HUES64 (cell line): ENCODE data around the gene TRHDE.

Experiments used
- H3K27ac ChIP-seq: 2 replicates; pipeline ENCODE4 v1.7.0; 2013; ENCODE audit warnings: low read depth, low read length, inconsistent platforms
- H3K27me3 ChIP-seq: 2 replicates; pipeline ENCODE4 v1.6.1; 2013; ENCODE audit warnings: mild to moderate bottlenecking, low read length; ENCODE audit not compliant: insufficient read depth
- H3K36me3 ChIP-seq: 2 replicates; pipeline ENCODE4 v1.6.1; 2013; ENCODE audit warnings: mild to moderate bottlenecking, low read length; ENCODE audit not compliant: insufficient read depth
- H3K4me1 ChIP-seq: 2 replicates; pipeline ENCODE4 v1.6.1; 2013; ENCODE audit warnings: mild to moderate bottlenecking, low read length, moderate library complexity; ENCODE audit not compliant: insufficient read depth
- H3K4me3 ChIP-seq: 2 replicates; pipeline ENCODE4 v1.5.1; 2013; ENCODE audit warnings: mild to moderate bottlenecking, low read length, moderate library complexity
- H3K9ac ChIP-seq: 2 replicates; pipeline ENCODE4 v1.6.1; 2013; ENCODE audit warnings: mild to moderate bottlenecking, low read depth, low read length
- H3K9me3 ChIP-seq: 2 replicates; pipeline ENCODE4 v1.6.1; 2013; ENCODE audit warnings: low read depth, low read length; ENCODE audit not compliant: insufficient read depth
- WGBS: fragments of 150-250, 120-280 bp; methylation state at CpG from one replicate; pipeline ENCODE4 v1.1.7; 2013; ENCODE audit warnings: missing lambda C conversion rate; 5-methylcytosine and 5-hydroxymethylcytosine counted together

The TRHDE gene

DNA sequence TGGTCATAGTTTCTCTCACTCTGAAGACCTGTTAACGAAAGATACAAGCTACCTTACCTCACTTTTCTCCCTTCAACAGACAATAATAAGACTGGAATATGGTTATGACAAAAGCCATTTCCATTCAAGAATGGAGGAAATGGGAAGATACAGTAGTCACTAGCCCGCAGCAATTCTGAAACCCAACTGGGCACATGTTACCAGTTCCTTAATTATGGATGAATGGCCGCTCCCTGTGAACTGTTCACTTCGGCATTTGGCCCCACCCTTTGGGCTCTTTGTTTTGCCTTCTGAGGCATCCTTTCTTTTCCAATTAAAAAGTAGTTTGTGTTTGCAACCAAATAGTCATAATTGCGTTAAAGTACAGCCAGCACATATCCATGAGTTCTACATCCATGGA lies 19.0 kb downstream of the TRHDE start:
- Histone ChIP-seq H3K27ac (no peak overlapping the region), H3K9me3 (no peaks in the 10 kb centered on the region), H3K36me3 (no peaks in the 10 kb centered on the region), H3K4me3 (no peak overlapping the region), H3K9ac (no peak overlapping the region), H3K4me1 (peaks cover 2% of the 10 kb centered on the region; the same call in 1 of the 2 replicates), H3K27me3 (no peaks in the 10 kb centered on the region)
- WGBS: 86% methylated on average over 4 of the region's 5 CpGs

DNA sequence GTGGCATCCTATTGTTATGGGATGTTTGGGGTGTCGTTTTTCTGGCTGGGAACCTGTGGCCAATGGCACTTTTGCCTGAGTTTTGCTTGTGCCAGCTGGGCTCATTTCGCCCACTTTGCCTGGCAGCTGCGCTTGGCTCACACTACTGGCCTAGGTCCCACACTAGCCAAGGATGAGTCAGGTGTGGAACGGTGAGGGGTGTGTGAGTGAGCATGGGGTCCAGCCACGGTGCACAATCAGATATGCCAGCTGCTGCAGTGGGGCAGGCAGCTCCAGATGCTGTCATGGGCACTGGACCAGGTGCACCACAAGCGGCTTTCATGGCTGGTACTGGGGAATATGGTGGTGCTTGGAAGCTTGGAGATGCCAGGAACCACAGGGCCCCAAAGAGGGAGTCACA lies 21.5 kb downstream of the TRHDE start:
- WGBS: 96% methylated on average over 6 of the region's 6 CpGs
- Histone ChIP-seq H3K9ac (no peak overlapping the region), H3K4me3 (no peak overlapping the region)

DNA sequence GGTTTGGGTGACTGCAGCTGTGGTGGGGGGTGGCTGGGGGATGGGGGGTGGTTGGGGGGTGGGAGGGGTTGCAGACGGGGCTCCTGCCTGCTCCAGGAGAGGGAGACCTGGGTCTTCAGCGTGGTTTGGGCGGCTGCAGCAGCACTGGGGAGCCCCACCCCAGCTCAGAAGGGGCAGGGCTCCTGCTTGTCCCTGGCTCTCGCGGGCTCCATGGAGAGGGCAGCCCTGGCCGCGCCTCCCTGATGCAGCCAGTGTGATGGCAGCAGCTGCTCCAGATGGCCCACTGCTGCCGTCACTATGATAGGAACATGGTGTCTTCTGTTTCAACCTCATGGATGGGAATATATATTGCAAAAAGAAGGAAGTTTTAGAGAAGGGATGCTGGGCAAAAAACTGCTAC lies 22.9 kb downstream of the TRHDE start:
- 90% methylated on average over 8 of the region's 8 CpGs for WGBS
- no peak overlapping the region for H3K9ac ChIP-seq
- H3K4me3 ChIP-seq: no peak overlapping the region
- H3K9me3 ChIP-seq: no peaks in the 10 kb centered on the region
- no peak overlapping the region for H3K27ac ChIP-seq
- H3K36me3 ChIP-seq: no peaks in the 10 kb centered on the region
- H3K4me1 ChIP-seq: peaks cover 4% of the 10 kb centered on the region; the same call in 1 of the 2 replicates
- no peaks in the 10 kb centered on the region for H3K27me3 ChIP-seq

More for the DNA sequence above, 21.5 kb downstream of the TRHDE start:
- Histone ChIP-seq H3K27ac (no peak overlapping the region), H3K36me3 (no peaks in the 10 kb centered on the region), H3K9me3 (no peaks in the 10 kb centered on the region), H3K27me3 (no peaks in the 10 kb centered on the region), H3K4me1 (peaks cover 4% of the 10 kb centered on the region; the same call in 1 of the 2 replicates)

DNA sequence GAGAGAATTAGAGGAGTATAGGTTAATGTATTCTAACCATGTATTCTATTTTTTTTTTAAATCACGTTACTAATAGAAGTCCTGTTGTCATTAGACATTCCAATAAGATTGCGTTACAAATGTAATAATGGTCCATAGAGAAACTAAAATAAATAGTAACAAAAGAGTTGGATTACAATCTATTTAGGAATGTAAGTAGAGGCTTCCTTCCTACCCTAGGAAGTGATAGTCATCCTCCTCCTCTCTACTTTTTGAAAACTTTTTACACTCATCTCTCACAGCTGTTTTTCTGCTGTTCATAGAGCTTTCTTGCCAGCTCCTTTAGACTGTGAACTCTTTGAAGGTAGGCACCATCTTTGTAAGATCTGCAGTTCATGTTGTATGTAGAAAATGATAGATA lies 23.6 kb downstream of the TRHDE start:
- Histone ChIP-seq H3K4me3 (no peak overlapping the region), H3K27me3 (no peaks in the 10 kb centered on the region), H3K4me1 (peaks cover 4% of the 10 kb centered on the region; the same call in 1 of the 2 replicates), H3K9me3 (no peaks in the 10 kb centered on the region), H3K9ac (no peak overlapping the region), H3K36me3 (no peaks in the 10 kb centered on the region), H3K27ac (no peak overlapping the region)
- no CpG with 5 or more reads among the region's 2 CpGs for WGBS

DNA sequence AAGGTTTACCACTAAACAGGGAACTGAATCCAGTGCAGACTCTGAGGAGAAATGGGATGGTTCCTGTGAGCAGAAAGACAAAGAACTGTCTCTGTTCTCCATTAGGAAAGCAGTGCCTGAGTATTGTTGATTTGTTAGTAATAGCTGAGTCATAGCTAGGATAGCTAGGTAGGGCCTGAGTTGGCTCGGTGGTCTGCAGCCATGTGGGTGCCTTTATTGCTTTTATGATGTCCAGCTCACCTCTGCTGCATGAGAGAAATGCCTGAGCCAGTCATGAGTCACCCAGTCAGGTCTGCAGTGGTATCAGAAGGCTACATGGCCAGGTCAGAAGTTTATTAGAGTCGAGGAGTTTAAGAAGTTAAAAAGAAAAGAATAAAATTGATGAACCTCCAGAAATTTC lies 24.2 kb downstream of the TRHDE start:
- Histone ChIP-seq H3K9ac (no peak overlapping the region), H3K27me3 (no peaks in the 10 kb centered on the region), H3K4me3 (no peak overlapping the region), H3K36me3 (no peaks in the 10 kb centered on the region), H3K4me1 (peaks cover 4% of the 10 kb centered on the region; the same call in 1 of the 2 replicates), H3K27ac (no peak overlapping the region), H3K9me3 (no peaks in the 10 kb centered on the region)
- 78% methylated on average over 2 of the region's 2 CpGs for WGBS

DNA sequence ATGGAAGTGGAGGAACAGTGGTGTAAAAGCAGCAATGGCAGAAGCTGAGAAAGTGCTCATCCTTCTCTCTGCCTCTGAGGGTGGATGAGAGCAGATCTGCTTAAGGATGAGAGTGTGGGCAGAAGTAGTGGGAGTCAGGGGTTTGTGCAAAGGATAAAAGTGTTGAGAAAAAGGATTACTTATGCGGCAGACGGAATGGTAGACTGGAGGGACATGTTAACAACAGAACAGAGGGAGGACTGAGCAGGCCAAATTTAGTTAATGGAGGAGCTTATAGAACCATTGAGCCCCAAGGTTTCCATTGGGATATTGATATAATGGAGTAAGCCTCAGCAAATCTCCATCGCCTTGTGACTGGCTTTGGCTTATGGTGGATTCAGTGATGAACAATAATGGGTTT lies 25.5 kb downstream of the TRHDE start:
- Histone ChIP-seq H3K4me3 (no peak overlapping the region), H3K27ac (no peak overlapping the region), H3K4me1 (peaks cover 4% of the 10 kb centered on the region; the same call in 1 of the 2 replicates), H3K9ac (no peak overlapping the region), H3K9me3 (no peaks in the 10 kb centered on the region), H3K27me3 (no peaks in the 10 kb centered on the region), H3K36me3 (no peaks in the 10 kb centered on the region)
- WGBS: 88% methylated on average over 3 of the region's 3 CpGs

DNA sequence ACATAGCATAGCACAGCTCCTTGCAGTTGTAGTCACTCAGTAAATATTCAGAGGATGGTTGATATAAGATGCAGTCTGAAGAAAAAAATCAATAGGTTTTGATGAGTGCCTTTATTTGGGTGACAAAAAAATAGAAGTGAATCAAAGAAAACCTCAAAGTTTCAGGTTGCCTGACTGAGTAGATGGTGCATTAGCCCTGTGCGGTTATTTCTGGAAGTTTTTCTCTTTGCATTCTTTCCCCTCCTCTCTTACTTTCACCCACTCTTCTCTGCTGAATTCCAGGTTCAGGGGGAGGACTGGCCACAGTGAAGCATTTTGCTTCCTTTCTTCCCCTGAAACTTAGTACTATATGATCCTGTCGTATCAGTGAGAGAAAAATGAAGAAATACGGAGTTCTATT lies 28.6 kb downstream of the TRHDE start:
- 98% methylated on average over 3 of the region's 3 CpGs for WGBS
- H3K27ac ChIP-seq: no peak overlapping the region
- H3K27me3 ChIP-seq: no peaks in the 10 kb centered on the region
- H3K9ac ChIP-seq: no peak overlapping the region
- no peaks in the 10 kb centered on the region for H3K36me3 ChIP-seq
- peaks cover 4% of the 10 kb centered on the region; the same call in 1 of the 2 replicates for H3K4me1 ChIP-seq
- H3K9me3 ChIP-seq: no peaks in the 10 kb centered on the region
- H3K4me3 ChIP-seq: no peak overlapping the region

DNA sequence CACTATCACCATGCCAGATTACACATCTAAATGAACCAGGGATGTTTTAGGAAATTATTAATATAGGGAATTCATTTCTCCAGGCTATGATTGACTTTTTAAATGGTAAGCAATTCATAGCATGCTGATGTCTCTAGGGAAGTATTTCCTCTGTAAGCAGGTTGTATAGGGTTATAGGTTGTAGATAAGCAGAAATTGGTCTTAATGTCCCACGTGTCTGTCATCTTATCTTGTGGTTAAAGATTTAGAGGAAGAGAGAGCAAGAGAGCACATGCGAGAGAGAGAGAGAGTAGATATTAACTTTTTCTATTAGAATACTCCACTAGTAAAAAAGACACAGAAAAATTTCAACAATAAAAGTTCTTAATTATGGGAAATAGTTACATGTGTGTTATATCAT lies 32.6 kb downstream of the TRHDE start:
- H3K4me1 ChIP-seq: no peaks in the 10 kb centered on the region
- no peak overlapping the region for H3K9ac ChIP-seq
- WGBS: 79% methylated on average over 1 of the region's 2 CpGs
- H3K27ac ChIP-seq: no peak overlapping the region
- H3K36me3 ChIP-seq: no peaks in the 10 kb centered on the region
- no peaks in the 10 kb centered on the region for H3K27me3 ChIP-seq
- H3K4me3 ChIP-seq: no peak overlapping the region
- no peaks in the 10 kb centered on the region for H3K9me3 ChIP-seq

DNA sequence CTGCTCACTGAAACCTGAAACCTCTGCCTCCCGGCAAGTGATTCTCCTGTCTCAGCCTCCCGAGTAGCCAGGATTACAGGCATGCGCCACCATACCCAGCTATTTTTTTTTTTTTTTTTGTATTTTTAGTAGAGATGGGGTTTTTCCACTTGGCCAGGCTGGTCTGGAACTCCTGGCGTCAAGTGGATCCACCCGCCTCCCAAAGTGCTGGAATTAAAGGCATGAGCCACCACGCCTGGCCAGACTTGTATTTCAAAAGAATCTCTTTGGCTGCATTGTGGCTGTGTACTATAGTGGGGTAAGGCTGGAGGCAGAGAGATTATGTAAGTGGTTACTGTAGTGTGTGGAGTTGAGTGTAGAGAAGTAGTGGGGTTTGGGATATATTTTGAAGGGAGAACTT lies 35.1 kb downstream of the TRHDE start:
- H3K9ac ChIP-seq: no peak overlapping the region
- 85% methylated on average over 5 of the region's 6 CpGs for WGBS
- H3K4me1 ChIP-seq: no peaks in the 10 kb centered on the region
- no peak overlapping the region for H3K27ac ChIP-seq
- no peaks in the 10 kb centered on the region for H3K36me3 ChIP-seq
- H3K4me3 ChIP-seq: no peak overlapping the region
- no peaks in the 10 kb centered on the region for H3K27me3 ChIP-seq
- no peaks in the 10 kb centered on the region for H3K9me3 ChIP-seq

DNA sequence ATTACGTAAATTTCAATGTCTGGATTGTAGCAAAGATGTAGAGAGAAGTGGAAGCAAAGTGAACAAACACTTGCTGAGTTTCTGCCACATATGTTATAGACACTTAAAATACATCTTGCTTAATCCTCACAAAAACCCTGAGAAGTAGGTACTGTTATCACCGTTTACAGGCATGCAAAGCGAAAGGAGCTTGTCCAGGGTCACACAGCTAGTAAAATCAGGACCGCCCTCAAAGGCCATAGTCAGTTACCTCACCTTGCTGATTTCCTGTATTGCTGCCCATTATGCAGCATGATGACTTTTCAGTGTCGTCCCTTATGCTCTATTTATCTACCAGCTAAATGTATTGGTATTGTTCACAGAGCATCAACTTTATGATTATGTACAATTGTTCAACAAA lies 39.8 kb downstream of the TRHDE start:
- Histone ChIP-seq H3K9ac (no peak overlapping the region), H3K9me3 (no peaks in the 10 kb centered on the region), H3K4me3 (no peak overlapping the region), H3K27ac (no peak overlapping the region), H3K36me3 (no peaks in the 10 kb centered on the region), H3K4me1 (peaks cover 4% of the 10 kb centered on the region; the same call in 1 of the 2 replicates), H3K27me3 (no peaks in the 10 kb centered on the region)
- 92% methylated on average over 5 of the region's 5 CpGs for WGBS

DNA sequence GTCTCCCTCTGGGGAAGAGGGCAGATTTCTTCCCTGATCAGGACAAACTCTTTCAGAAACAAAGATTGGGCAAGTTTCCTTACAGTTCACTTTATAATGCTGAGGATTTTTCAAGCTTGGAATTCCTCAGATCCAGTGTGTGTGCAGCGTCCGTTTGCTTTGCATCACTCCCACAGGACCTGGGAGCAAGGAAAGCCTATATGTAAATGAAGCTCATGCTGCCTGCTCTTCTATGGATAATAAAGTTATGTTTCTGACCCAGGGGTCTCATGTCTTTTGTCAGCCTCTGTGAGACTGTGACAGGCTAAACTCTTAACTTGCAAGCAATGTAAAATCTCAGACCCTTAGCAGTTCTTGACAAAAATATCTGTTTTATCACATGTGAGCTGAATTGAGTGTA lies 41.6 kb downstream of the TRHDE start:
- no peak overlapping the region for H3K9ac ChIP-seq
- H3K4me1 ChIP-seq: peaks cover 4% of the 10 kb centered on the region; the same call in 1 of the 2 replicates
- no peak overlapping the region for H3K4me3 ChIP-seq
- 85% methylated on average over 2 of the region's 2 CpGs for WGBS
- no peaks in the 10 kb centered on the region for H3K27me3 ChIP-seq
- H3K9me3 ChIP-seq: no peaks in the 10 kb centered on the region
- no peaks in the 10 kb centered on the region for H3K36me3 ChIP-seq
- no peak overlapping the region for H3K27ac ChIP-seq

DNA sequence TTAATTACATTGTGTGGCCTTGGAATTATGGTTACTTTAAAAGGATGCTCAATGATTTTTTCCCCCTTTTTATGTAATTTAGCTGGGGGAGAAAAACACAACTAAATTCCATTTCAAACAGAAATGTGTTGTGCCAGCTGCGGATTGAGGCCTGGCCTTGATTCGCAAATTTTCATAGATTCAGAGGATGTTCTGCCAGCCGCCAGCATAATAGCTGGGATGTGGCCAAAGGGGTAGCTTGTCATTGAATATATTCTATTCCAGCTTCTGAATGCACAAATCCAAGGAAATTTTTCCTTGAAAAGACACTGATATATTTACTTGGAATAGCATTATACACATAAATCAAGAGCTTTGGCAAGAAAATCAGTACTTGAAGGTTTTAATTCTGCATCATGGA lies 43.7 kb downstream of the TRHDE start:
- no peak overlapping the region for H3K27ac ChIP-seq
- H3K27me3 ChIP-seq: no peaks in the 10 kb centered on the region
- H3K4me1 ChIP-seq: peaks cover 8% of the 10 kb centered on the region
- no peaks in the 10 kb centered on the region for H3K36me3 ChIP-seq
- WGBS: 96% methylated on average over 3 of the region's 3 CpGs
- no peak overlapping the region for H3K9ac ChIP-seq
- H3K4me3 ChIP-seq: no peak overlapping the region
- no peaks in the 10 kb centered on the region for H3K9me3 ChIP-seq
